Measurements from ENCODE around the gene UPF1.

UPF1 gene

DNA sequence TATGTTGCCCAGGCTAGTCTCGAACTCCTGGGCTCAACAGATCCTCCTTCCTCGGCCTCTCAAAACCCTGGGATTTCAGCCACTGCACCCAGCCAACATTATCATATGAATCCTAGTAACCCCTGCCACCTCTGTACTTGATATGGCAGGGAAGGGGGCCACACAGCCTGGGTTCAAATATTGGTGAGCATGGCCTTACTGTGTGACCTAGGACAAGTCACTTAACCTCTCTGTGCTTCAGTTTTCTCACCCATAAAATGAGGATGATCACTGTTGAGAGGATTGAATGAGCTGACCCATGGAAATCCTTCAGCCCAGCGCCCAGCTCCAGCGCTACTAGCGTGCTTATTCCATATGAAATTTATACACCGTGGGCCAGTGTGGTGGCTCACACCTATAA is 37.1 kb upstream of the UPF1 start:
- no peak overlapping the region for H3K27ac ChIP-seq
- TF ChIP-seq, protein P1, sequence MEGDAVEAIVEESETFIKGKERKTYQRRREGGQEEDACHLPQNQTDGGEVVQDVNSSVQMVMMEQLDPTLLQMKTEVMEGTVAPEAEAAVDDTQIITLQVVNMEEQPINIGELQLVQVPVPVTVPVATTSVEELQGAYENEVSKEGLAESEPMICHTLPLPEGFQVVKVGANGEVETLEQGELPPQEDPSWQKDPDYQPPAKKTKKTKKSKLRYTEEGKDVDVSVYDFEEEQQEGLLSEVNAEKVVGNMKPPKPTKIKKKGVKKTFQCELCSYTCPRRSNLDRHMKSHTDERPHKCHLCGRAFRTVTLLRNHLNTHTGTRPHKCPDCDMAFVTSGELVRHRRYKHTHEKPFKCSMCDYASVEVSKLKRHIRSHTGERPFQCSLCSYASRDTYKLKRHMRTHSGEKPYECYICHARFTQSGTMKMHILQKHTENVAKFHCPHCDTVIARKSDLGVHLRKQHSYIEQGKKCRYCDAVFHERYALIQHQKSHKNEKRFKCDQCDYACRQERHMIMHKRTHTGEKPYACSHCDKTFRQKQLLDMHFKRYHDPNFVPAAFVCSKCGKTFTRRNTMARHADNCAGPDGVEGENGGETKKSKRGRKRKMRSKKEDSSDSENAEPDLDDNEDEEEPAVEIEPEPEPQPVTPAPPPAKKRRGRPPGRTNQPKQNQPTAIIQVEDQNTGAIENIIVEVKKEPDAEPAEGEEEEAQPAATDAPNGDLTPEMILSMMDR (conservative IDR thresholded peaks at IDR 0.05): no peak

DNA sequence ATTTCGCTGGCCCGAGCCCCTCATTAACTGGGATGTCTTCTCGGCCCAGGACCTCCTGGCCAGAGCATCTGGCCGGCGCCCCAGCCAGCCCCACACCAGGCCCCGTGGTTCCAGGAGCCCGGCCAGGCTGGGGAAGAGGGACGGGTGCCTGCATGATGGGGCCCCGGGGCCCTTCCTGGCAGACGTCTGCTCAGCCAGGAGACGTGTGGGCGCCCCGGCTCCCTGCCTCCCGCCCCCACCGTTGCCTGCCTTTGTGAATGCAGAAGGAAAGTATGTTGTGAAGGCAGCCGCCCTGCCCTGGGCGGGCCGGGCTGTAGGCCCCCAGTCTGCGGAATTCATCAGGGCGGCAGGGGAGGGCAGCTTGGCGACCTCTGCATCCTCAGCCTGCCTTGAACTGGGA is 36.2 kb upstream of the UPF1 start:
- no peak overlapping the region for H3K27ac ChIP-seq
- TF ChIP-seq, protein P1 (conservative IDR thresholded peaks at IDR 0.05): no peak

DNA sequence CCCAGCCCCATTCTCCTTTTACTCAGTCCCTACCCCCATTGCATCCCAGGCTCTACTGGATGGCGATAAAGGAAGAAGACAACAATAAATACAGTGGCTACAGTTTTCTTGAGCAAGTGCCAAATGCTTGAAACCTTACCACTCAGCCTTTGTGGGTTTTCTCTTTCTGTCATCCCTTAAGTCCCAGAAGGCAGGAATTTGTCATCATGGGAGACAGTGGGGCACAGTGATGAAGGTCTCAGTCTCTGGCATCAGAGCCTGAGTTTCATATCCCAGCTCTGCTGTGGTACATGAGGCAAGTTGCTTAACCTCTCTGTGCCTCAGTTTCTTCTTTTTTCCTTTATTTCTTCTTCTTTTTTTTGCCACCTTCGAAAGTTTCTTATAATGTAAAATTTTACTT is 35.5 kb upstream of the UPF1 start:
- TF ChIP-seq, protein P1 (conservative IDR thresholded peaks at IDR 0.05): no peak

DNA sequence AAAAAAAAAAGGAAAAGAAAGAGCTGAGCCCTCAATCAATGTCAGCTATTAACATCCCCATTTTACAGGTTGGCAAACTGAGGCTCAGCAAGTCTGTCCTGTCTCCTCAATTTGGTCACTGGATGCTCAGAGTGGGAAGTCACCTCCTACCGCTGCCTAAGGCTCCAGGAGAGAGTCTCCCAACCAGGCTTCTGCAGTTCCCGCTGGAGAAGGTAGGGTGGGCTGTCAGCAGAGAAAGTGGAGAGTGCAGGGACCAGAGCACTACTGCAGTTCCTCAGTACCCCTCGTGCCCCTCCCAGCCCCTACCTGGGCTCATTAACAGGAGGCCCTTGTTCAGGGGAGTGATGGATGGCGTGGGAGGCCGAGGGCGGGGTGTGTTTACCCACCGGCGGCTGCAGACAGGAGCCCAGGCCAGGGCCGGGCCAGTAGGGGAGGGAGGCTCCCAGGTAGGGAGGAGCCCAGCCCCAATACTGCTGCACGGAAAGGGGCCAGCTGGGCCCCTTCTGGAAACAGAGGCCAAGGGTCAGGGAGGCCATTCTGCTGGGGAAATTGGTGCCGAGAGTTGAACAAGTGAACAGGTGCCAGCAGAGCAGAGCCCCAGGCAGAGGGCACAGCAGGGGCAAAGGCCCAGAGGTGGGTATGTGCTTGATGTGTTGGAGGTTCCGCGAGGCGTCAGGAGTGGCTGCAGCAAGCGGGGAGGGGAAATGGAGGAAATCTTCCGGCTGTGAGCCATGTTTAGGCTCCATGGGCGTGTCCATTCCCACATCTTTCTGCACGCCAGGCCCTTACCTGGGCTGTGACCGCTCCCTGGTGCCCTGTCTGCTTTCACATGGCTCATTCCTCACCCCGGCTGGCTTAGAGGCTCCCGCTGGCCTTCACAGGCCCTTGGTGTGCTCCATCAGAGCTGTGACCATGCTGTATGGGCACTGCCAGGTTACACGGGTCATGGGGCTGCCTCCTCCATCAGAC is 33.1 kb upstream of the UPF1 start:
- TF ChIP-seq, protein P1 (conservative IDR thresholded peaks at IDR 0.05): no peak
- H3K27ac ChIP-seq: no peak overlapping the region

More for the DNA sequence above, 35.5 kb upstream of the UPF1 start:
- H3K27ac ChIP-seq: no peak overlapping the region

DNA sequence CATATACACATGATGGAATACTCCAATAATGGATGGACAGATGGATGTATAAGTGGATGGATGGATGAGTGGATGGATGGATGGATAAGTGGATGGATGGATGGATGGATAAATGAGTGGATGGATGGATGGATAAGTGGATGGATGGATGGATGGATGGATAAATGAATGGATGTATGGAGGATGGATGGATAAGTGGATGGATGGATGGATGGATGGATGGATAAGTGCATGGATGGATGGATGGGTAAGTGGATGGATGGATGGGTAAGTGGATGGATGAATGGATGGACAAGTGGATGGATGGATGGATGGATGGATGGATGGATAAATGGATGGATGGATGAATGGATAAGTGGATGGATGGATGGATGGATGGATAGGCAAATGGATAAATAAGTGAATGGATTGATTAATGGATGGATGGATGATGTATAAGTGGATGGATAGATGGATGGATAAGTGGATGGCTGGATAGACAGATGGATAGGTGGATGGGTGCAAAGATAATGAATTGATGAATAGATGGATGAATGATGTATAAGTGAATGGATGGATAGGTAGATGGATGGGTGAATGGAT is 32.3 kb upstream of the UPF1 start:
- TF ChIP-seq, protein P1 (conservative IDR thresholded peaks at IDR 0.05): no peak

DNA sequence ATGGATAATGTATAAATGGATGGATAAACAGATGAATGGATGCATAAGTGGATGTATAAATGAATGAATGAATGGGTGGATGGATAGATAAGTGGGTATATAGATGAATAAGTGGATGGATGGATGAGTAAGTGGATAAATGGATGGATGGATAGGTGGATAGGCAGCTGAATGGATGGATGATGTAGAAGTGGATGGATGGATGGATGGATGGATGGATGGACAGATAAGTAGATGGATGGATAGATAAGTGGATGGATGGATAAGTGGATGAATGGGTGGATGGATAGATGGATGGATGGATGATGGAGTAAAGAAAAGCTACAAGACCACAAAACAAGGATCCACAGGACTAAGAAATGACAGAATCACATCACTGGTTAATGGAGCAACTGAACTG is 31.7 kb upstream of the UPF1 start:
- TF ChIP-seq, protein P1 (conservative IDR thresholded peaks at IDR 0.05): no peak
- H3K27ac ChIP-seq: no peak overlapping the region

More for the DNA sequence above, 32.3 kb upstream of the UPF1 start:
- H3K27ac ChIP-seq: no peak overlapping the region

DNA sequence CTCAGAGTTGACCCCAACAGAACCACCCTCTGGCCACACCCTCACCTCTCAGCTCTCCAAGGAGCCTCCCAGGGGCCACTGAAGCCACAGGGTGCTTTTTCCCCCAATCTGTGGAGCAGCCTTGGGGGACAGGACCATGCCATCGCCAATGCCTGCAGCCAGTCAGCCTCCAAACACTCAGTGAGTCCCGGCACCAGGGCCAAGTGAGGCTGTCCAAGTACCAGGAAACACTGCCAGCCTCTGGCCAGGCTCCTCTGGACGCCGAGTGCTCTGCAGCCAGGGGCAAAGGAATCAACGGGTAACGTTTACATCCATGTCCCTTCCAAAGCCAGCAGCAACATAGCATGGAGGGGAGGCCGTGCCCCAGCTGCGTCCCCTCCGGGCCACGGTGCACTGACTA is 31.1 kb upstream of the UPF1 start:
- TF ChIP-seq, protein P1 (conservative IDR thresholded peaks at IDR 0.05): no peak
- no peak overlapping the region for H3K27ac ChIP-seq
